Kidney (tissue), 22 donors: ENCODE results near the gene PLA2G4D. TPM values are rescaled to one million over a fixed set of nuclear protein-coding genes. Genes with fewer than 3 reads are reported as not detected.

Experiments used
- DNase-seq, 5 donors: peaks; one replicate each; pipeline ENCODE4 v3.0.0-alpha.2; 2013 to 2020
- FAIRE-seq: peaks from 2 replicates; lab custom pipeline; 2012; peaks lifted over from hg19 to GRCh38; lab: Jason Lieb, UNC
- H3K27ac ChIP-seq, 2 donors: one replicate each; pipeline ENCODE4 v1.7.0; 2013; ENCODE audit warnings: low read depth in 2 of 2, low read length in 2 of 2, inconsistent platforms in 1 of 2
- H3K27me3 ChIP-seq: one replicate; pipeline ENCODE4 v1.7.1; 2013; ENCODE audit warnings: low read length, inconsistent platforms; ENCODE audit not compliant: control insufficient read depth, insufficient read depth
- H3K36me3 ChIP-seq, 3 donors: one replicate each; pipeline versions ENCODE4 v1.7.0 to v1.7.1; 2013; ENCODE audit warnings: low read length in 3 of 3, control low read depth in 1 of 3, inconsistent platforms in 1 of 3; ENCODE audit not compliant: insufficient read depth in 3 of 3, control insufficient read depth in 2 of 3
- H3K4me1 ChIP-seq, 3 donors: one replicate each; pipeline versions ENCODE4 v1.7.0 to v1.7.1; 2013; ENCODE audit warnings: low read length in 3 of 3, inconsistent platforms in 1 of 3, low read depth in 1 of 3; ENCODE audit not compliant: control insufficient read depth in 2 of 3, insufficient read depth in 2 of 3
- H3K4me3 ChIP-seq, 3 donors: one replicate each; pipeline versions ENCODE4 v1.7.0 to v1.8.1; 2013; ENCODE audit warnings: low read length in 3 of 3, control low read depth in 1 of 3, inconsistent platforms in 1 of 3
- H3K9ac ChIP-seq, 3 donors: one replicate each; pipeline versions ENCODE4 v1.7.0 to v1.7.1; 2013; ENCODE audit warnings: low read length in 3 of 3, control low read depth in 1 of 3, inconsistent platforms in 1 of 3
- H3K9me3 ChIP-seq, 3 donors: one replicate each; pipeline versions ENCODE4 v1.7.0 to v1.7.1; 2013; ENCODE audit warnings: low read length in 3 of 3, control low read depth in 1 of 3, inconsistent platforms in 1 of 3; ENCODE audit not compliant: control insufficient read depth in 2 of 3, insufficient read depth in 1 of 3
- intact Hi-C: fragments of 100-400 bp; cut with DNase I; formaldehyde crosslinking; loops from one replicate; pipeline ENCODE4 v1.11.1; 2022
- long read RNA-seq, 10 donors: library from polyadenylated mRNA in 1 of 10; unstranded in 1 of 10; transcript quantifications; one replicate each; pipeline ENCODE4 v2.0.0 and lab custom pipeline, GENCODE V29; 2021 to 2026
- polyA plus RNA-seq: library from polyadenylated mRNA; stranded (reverse); fragments of 350-450 nt; fragmentation: Illumina TruSeq; extraction: RNeasy Lipid Tissue Mini Kit (QIAGEN cat#74804); gene quantifications from one replicate; pipeline ENCODE4 v1.2.3, GENCODE V29; 2014; ENCODE audit warnings: low read depth, low replicate concordance; ENCODE audit not compliant: insufficient read depth
- total RNA-seq: library from RNA; stranded (reverse); fragmentation: NEBNext Ultra II Directional; extraction: Animal tissue kit (Norgen Biotek cat#: 25700); gene quantifications from one replicate; pipeline ENCODE4 v1.2.1, GENCODE V29; 2021
- TF ChIP-seq, protein P1 (sequence below): IDR thresholded peaks from 3 replicates; pipeline ENCODE4 v1.5.1; 2012; ENCODE audit warnings: mild to moderate bottlenecking, moderate library complexity, borderline replicate concordance; ENCODE audit not compliant: insufficient read depth; ENCODE audit errors: extremely low read depth
- donor health status: control.
- donor health status: control.
- donor health status: control.
- donor health status: control.
- donor health status: control.
- donor health status: DM: yes; HTN: yes; CAD: no.
- donor health status: Normal renal cell carcinoma (clear cell type).

Gene PLA2G4D, protein sequence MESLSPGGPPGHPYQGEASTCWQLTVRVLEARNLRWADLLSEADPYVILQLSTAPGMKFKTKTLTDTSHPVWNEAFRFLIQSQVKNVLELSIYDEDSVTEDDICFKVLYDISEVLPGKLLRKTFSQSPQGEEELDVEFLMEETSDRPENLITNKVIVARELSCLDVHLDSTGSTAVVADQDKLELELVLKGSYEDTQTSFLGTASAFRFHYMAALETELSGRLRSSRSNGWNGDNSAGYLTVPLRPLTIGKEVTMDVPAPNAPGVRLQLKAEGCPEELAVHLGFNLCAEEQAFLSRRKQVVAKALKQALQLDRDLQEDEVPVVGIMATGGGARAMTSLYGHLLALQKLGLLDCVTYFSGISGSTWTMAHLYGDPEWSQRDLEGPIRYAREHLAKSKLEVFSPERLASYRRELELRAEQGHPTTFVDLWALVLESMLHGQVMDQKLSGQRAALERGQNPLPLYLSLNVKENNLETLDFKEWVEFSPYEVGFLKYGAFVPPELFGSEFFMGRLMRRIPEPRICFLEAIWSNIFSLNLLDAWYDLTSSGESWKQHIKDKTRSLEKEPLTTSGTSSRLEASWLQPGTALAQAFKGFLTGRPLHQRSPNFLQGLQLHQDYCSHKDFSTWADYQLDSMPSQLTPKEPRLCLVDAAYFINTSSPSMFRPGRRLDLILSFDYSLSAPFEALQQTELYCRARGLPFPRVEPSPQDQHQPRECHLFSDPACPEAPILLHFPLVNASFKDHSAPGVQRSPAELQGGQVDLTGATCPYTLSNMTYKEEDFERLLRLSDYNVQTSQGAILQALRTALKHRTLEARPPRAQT
- not detected for total RNA-seq
- not detected for polyA plus RNA-seq
- long read RNA-seq, donor 1 = 0 reads
- long read RNA-seq, donor 2 = 0 reads
- long read RNA-seq, donor 3 = 0 reads
- long read RNA-seq, donor 4 = 0 reads
- long read RNA-seq, donor 5 = 0 reads
- long read RNA-seq, donor 6 = 0 reads
- long read RNA-seq, donor 7 = 0 reads
- long read RNA-seq, donor 8 = 0 reads
- long read RNA-seq, donor 9 = 0 reads
- long read RNA-seq, donor 10 = 0 reads

DNA sequence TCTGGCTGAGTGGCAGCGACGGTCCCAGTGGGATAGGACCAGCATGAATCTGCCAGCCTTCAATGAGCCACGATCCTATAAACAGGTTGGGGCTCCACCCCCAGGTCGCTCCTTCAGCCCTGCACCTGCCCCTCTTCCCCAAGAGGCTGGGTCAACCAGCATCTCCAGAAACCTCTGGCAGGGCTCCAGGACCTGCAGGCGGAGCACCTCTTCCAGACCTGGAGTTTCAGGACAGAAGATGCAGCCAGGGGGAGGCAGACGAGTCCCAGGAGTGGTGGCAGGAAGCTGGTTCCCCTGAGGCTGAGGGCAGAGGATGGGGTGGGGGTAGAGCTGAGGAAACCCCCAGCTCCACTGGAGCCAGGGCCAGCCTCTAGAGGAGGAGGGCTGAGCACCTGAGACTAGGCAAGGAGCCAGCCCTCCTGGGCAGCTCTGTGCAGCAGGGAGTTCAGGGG, at the start of gene PLA2G4D:
Gene PLA2G4D, minus strand, starts transcription at position 51 of the 452 bp plus-strand sequence. CDS start 103 bp downstream, outside the sequence.
- no peaks in the 10 kb centered on the region for H3K36me3 ChIP-seq
- FAIRE-seq (no peak), DNase-seq (no peak)
- H3K27ac ChIP-seq = no peak within 1 kb of the TSS
- no peak within 1 kb of the TSS for H3K9ac ChIP-seq
- intact Hi-C loops = no loop called here
- no peaks in the 10 kb centered on the region for H3K4me1 ChIP-seq
- no peaks in the 10 kb centered on the region for H3K27me3 ChIP-seq
- H3K9me3 ChIP-seq = no peaks in the 10 kb centered on the region
- TF ChIP-seq, protein P1, sequence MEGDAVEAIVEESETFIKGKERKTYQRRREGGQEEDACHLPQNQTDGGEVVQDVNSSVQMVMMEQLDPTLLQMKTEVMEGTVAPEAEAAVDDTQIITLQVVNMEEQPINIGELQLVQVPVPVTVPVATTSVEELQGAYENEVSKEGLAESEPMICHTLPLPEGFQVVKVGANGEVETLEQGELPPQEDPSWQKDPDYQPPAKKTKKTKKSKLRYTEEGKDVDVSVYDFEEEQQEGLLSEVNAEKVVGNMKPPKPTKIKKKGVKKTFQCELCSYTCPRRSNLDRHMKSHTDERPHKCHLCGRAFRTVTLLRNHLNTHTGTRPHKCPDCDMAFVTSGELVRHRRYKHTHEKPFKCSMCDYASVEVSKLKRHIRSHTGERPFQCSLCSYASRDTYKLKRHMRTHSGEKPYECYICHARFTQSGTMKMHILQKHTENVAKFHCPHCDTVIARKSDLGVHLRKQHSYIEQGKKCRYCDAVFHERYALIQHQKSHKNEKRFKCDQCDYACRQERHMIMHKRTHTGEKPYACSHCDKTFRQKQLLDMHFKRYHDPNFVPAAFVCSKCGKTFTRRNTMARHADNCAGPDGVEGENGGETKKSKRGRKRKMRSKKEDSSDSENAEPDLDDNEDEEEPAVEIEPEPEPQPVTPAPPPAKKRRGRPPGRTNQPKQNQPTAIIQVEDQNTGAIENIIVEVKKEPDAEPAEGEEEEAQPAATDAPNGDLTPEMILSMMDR = no peak
- no peak within 1 kb of the TSS for H3K4me3 ChIP-seq

DNA sequence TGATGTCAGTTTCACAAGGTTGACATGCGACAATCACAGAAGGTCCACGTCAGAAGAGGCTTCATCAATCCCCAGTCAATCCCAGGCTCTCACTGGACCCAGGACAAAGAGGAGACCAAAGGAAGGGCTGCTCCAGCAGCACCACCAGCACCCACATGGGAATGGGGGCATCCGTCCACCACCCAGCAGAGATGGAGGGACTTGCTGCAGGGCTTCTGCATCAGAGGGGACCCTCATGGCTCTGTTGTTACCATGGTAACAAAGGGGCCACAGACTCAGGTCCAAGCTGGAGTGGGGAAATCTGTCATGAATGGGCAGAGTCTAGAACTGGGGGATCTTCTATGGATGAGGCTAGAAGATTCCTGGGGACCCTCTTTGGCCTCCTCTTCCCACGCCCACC, 49.0 kb upstream of the PLA2G4D start:
- Histone ChIP-seq H3K4me1 (no peaks in the 10 kb centered on the region), H3K4me3 (no peak overlapping the region), H3K27me3 (no peaks in the 10 kb centered on the region), H3K27ac (no peak overlapping the region), H3K9ac (no peak overlapping the region), H3K36me3 (no peaks in the 10 kb centered on the region), H3K9me3 (peaks cover 0 to 13% (median 0%) of the 10 kb centered on the region in 3 donors)
- intact Hi-C loops = no loop called here
- FAIRE-seq (no peak), DNase-seq (peak in 1 of 5 donors; percentile 16)
- TF ChIP-seq, protein P1 = no peak

DNA sequence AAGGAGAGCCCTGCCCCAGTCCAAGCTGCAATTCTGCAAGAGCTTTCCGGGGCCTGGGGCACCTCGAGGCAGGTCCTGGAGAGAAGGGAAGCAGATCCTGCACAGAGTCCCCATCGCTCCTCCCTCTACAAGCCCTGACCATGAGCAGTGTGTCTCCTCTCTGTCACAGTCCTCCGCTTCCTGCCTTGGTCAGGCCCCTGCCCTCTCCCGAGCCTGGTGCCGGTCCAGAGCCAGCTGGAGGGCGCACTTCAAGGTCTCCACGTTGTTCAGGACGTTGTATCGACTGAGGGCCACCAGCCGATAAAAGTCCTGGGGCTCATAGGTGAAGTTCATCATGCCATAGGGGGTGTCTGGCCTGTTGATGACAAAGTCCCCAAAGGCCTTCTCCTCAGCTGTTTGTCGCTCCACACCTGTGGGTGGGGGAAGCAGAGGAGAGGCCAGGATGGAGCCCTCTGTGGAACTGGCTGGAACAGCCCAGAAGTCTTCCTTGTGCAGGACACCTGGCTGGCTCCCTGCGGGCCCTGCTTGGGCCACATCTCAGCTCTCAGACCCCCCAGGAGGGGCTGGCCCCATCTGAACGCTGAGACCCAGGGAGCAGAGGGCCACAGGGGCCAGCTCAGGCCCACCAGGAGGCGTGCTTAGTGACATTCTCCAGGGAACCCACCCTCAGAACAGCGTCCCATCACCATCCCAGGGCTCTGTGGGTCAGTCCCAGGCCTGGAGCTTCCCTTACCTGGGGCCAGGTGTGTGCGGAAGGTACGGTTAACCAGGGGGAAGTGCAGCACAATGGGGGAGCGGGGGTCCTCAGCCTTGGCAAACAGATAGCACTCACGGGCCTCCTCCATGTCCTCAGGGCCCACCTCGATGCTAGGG, 47.7 kb upstream of the PLA2G4D start:
- no peak overlapping the region for H3K9ac ChIP-seq
- FAIRE-seq (no peak), DNase-seq (peak in 2 of 5 donors; percentile 28 to 59)
- H3K9me3 ChIP-seq = peaks cover 0 to 13% (median 0%) of the 10 kb centered on the region in 3 donors
- H3K27me3 ChIP-seq = no peaks in the 10 kb centered on the region
- H3K4me3 ChIP-seq = no peak overlapping the region
- TF ChIP-seq, protein P1 = no peak
- no peak overlapping the region for H3K27ac ChIP-seq
- no peaks in the 10 kb centered on the region for H3K36me3 ChIP-seq
- H3K4me1 ChIP-seq = no peaks in the 10 kb centered on the region
- intact Hi-C loops = no loop called here
